Endothelial cell of umbilical vein (primary cell): ENCODE results near the gene FBXO22. TPM values are rescaled to one million over a fixed set of nuclear protein-coding genes. Genes with fewer than 3 reads are reported as not detected.

ENCODE experiments used
- BruUV-seq: library from RNA; stranded (reverse); fragments of 400-500 nt; replicated peaks from 2 replicates; lab custom pipeline; 2021; lab: Mats Ljungman, UMichigan
- CTCF ChIA-PET: fragments of 300-600, 350-600 bp; sonication (Branson Sonifier 250); formaldehyde crosslinking; loops from one replicate; lab custom pipeline; 2021; ENCODE audit warnings: antibody characterized with exemption, inconsistent platforms; lab: Charles Lee
- POLR2A ChIA-PET: fragments of 300-600, 350-600 bp; sonication (Branson Sonifier 250); formaldehyde crosslinking; loops from one replicate; lab custom pipeline; 2021; ENCODE audit warnings: antibody characterized with exemption, inconsistent platforms; lab: Charles Lee
- DNase-seq: peaks from one replicate; pipeline ENCODE4 v3.0.0-alpha.2; 2011; ENCODE audit warnings: low read depth, low spot score
- FAIRE-seq: peaks from 2 replicates; lab custom pipeline; 2011; peaks lifted over from hg19 to GRCh38; lab: Jason Lieb, UNC
- H2AFZ ChIP-seq: 2 replicates; pipeline ENCODE4 v1.6.0; 2012; ENCODE audit warnings: low read depth, low read length, control low read depth, inconsistent platforms
- H3K27ac ChIP-seq: 2 replicates; pipeline ENCODE4 v1.5.1; 2011; ENCODE audit warnings: low read depth, mild to moderate bottlenecking, control low read depth, low read length, moderate library complexity; ENCODE audit not compliant: insufficient read depth
- H3K27me3 ChIP-seq, 2 experiments: 2 replicates each; pipeline versions ENCODE4 v1.6.0 to v1.6.1; 2011; ENCODE audit warnings: low read length in 2 of 2, mixed read lengths in 1 of 2; ENCODE audit not compliant: control insufficient read depth in 2 of 2, insufficient read depth in 2 of 2
- H3K36me3 ChIP-seq, 2 experiments: 2 replicates in 1 of 2; 3 replicates in 1 of 2; pipeline ENCODE4 v1.5.1; 2011; ENCODE audit warnings: low read length in 2 of 2, mild to moderate bottlenecking in 1 of 2, moderate library complexity in 1 of 2; ENCODE audit not compliant: control insufficient read depth in 2 of 2, insufficient read depth in 2 of 2; ENCODE audit errors: extremely low read depth in 1 of 2
- H3K4me1 ChIP-seq: 3 replicates; pipeline ENCODE4 v1.5.1; 2011; ENCODE audit warnings: mild to moderate bottlenecking, low read length; ENCODE audit not compliant: control insufficient read depth, insufficient read depth; ENCODE audit errors: extremely low read depth
- H3K4me2 ChIP-seq: 2 replicates; pipeline ENCODE4 v1.6.1; 2011; ENCODE audit warnings: low read length, control low read depth, mixed read lengths; ENCODE audit not compliant: insufficient read depth
- H3K4me3 ChIP-seq, 3 experiments: fragments of 200-600 bp in 1 of 3; sonication (generic), shearing (Covaris generic) in 1 of 3; replicated peaks in 1 of 3; 2 replicates each; pipeline ENCODE4 v1.5.1; 2011 to 2016; ENCODE audit warnings: control low read depth in 3 of 3, low read length in 3 of 3, mild to moderate bottlenecking in 2 of 3, inconsistent platforms in 1 of 3, low read depth in 1 of 3, moderate library complexity in 1 of 3; ENCODE audit not compliant: insufficient read depth in 1 of 3
- H3K79me2 ChIP-seq: 2 replicates; pipeline ENCODE4 v1.6.0; 2012; ENCODE audit warnings: low read length, inconsistent platforms; ENCODE audit not compliant: control insufficient read depth, insufficient read depth
- H3K9ac ChIP-seq: replicated peaks from 2 replicates; pipeline ENCODE3; 2011; ENCODE audit warnings: low read length, control low read depth; ENCODE audit not compliant: insufficient read depth; ENCODE audit errors: extremely low read depth
- H3K9me1 ChIP-seq: replicated peaks from 3 replicates; pipeline ENCODE4 v1.6.0; 2011; ENCODE audit warnings: mild to moderate bottlenecking, low read length; ENCODE audit not compliant: control insufficient read depth, insufficient read depth; ENCODE audit errors: extremely low read depth
- H3K9me3 ChIP-seq: replicated peaks from 2 replicates; pipeline ENCODE4 v1.5.1; 2012; ENCODE audit warnings: low read length, inconsistent platforms; ENCODE audit not compliant: control insufficient read depth, insufficient read depth
- H4K20me1 ChIP-seq: replicated peaks from 2 replicates; pipeline ENCODE3; 2011; ENCODE audit warnings: mild to moderate bottlenecking, low read length; ENCODE audit not compliant: control insufficient read depth, insufficient read depth; ENCODE audit errors: extremely low read depth
- CTCF ChIP-seq, 2 donors: IDR thresholded peaks; 1 replicate in 1 of 2; 2 replicates in 1 of 2; pipeline ENCODE4 v1.5.1; 2011; ENCODE audit warnings: low read length in 2 of 2, mild to moderate bottlenecking in 2 of 2, moderate library complexity in 2 of 2, control low read depth in 1 of 2, inconsistent platforms in 1 of 2, low read depth in 1 of 2; ENCODE audit not compliant: insufficient read depth in 1 of 2; ENCODE audit errors: extremely low read depth in 1 of 2
- EZH2 ChIP-seq: IDR thresholded peaks from 2 replicates; pipeline ENCODE4 v1.6.1; 2012; ENCODE audit warnings: borderline replicate concordance, low read depth, mild to moderate bottlenecking, moderate library complexity, low read length, inconsistent platforms; ENCODE audit not compliant: severe bottlenecking
- FOS ChIP-seq: IDR thresholded peaks from 2 replicates; pipeline ENCODE4 v1.6.1; 2011; ENCODE audit warnings: mild to moderate bottlenecking, low read length, moderate library complexity, borderline replicate concordance; ENCODE audit not compliant: insufficient read depth
- GATA2 ChIP-seq: IDR thresholded peaks from 2 replicates; pipeline ENCODE4 v1.7.0; 2011; ENCODE audit warnings: low read depth, mild to moderate bottlenecking, moderate library complexity, mixed read lengths, low read length; ENCODE audit not compliant: insufficient read length, insufficient read depth
- JUN ChIP-seq: IDR thresholded peaks from 2 replicates; pipeline ENCODE4 v1.6.1; 2011; ENCODE audit warnings: borderline replicate concordance, low read depth; ENCODE audit not compliant: insufficient read length, insufficient read depth
- MAX ChIP-seq: IDR thresholded peaks from 2 replicates; pipeline ENCODE4 v1.6.1; 2011; ENCODE audit not compliant: insufficient read depth, insufficient read length
- MYC ChIP-seq: IDR thresholded peaks from one replicate; pipeline ENCODE4 v1.6.1; 2011; ENCODE audit warnings: mild to moderate bottlenecking, low read depth, low read length
- POLR2A ChIP-seq: IDR thresholded peaks from 2 replicates; pipeline ENCODE4 v1.6.1; 2012; ENCODE audit warnings: low read depth, mild to moderate bottlenecking, control low read depth, low read length
- POLR2AphosphoS5 ChIP-seq: IDR thresholded peaks from 2 replicates; pipeline ENCODE4 v1.6.1; 2012; ENCODE audit warnings: low read depth, mild to moderate bottlenecking, control low read depth, low read length, moderate library complexity; ENCODE audit not compliant: insufficient read depth
- dilution Hi-C: fragments of 300-500 bp; cut with MboI; formaldehyde crosslinking; loops from one replicate; pipeline ENCODE4 v1.15.0; 2019; ENCODE audit warnings: low sequenced_read_pairs; ENCODE audit not compliant: extremely low pct_ligation_motif_present
- intact Hi-C: fragments of 100-400 bp; cut with micrococcal nuclease; formaldehyde crosslinking; loops from one replicate; pipeline ENCODE4 v1.10.0; 2022
- polyA plus RNA-seq, 4 experiments: library from polyadenylated mRNA; depleted of rRNA in 3 of 4; stranded (reverse) in 3 of 4; unstranded in 1 of 4; fragments of >200 nt; gene quantifications; 2 replicates each; pipeline versions ENCODE4 v1.2.1 to v1.2.3, GENCODE V29; 2011 to 2012; ENCODE audit warnings: missing spikeins in 1 of 4
- total RNA-seq: library from RNA; stranded (reverse); gene quantifications from 2 replicates; pipeline ENCODE4 v1.2.3, GENCODE V29; 2021

FBXO22 gene
- total and polyA plus RNA-seq, 2 donors (not counting 3 experiments of a cell fraction or from before 2014, with no cell fraction given), result 20.8 to 41.6 TPM

GRCh38 chr15:75945953-75946352 lies 42.3 kb downstream of the FBXO22 start:
- FAIRE-seq (no peak), DNase-seq (no peak)
- dilution Hi-C loops (no loop called here), intact Hi-C loops (no loop called here)
- Histone ChIP-seq H3K9ac (no peak overlapping the region), H3K27ac (no peak overlapping the region), H3K9me3 (no peaks in the 10 kb centered on the region), H3K36me3 (no peaks in the 10 kb centered on the region), H3K4me2 (no peak overlapping the region), H3K9me1 (no peaks in the 10 kb centered on the region), H3K27me3 (peaks cover 0 to 2% of the 10 kb centered on the region in 2 experiments), H2AFZ (no peak overlapping the region), H3K79me2 (no peaks in the 10 kb centered on the region), H3K4me3 (no peak overlapping the region), H3K4me1 (no peaks in the 10 kb centered on the region), H4K20me1 (no peaks in the 10 kb centered on the region)
- TF ChIP-seq POLR2A (no peak), MAX (no peak), EZH2 (no peak), MYC (no peak), JUN (no peak)
- ChIA-PET CTCF (interaction anchor here (1.5 kb wide), 1 partner anchor 136 kb away, joined by 5 read pairs; no protein-coding TSS in a partner anchor), POLR2A (no interaction called here)
- BruUV-seq, result no TSS peak

GRCh38 chr15:75947092-75947491 lies 43.4 kb downstream of the FBXO22 start:
- BruUV-seq, result no TSS peak
- Histone ChIP-seq H3K27ac (no peak overlapping the region), H3K4me3 (no peak overlapping the region), H3K36me3 (no peaks in the 10 kb centered on the region), H3K9me3 (no peaks in the 10 kb centered on the region), H3K9ac (no peak overlapping the region), H3K27me3 (peaks cover 0 to 2% of the 10 kb centered on the region in 2 experiments), H2AFZ (no peak overlapping the region), H3K4me1 (no peaks in the 10 kb centered on the region), H3K79me2 (no peaks in the 10 kb centered on the region), H3K4me2 (no peak overlapping the region), H3K9me1 (no peaks in the 10 kb centered on the region), H4K20me1 (no peaks in the 10 kb centered on the region)
- DNase-seq (no peak), FAIRE-seq (no peak)
- CTCF ChIA-PET, result no interaction called here
- POLR2A ChIA-PET, result no interaction called here
- dilution Hi-C loops, result no loop called here
- TF ChIP-seq JUN (no peak), EZH2 (no peak), MYC (no peak), POLR2AphosphoS5 (no peak), GATA2 (no peak), POLR2A (no peak), FOS (no peak), CTCF (IDR thresholded peaks at IDR 0.05; ENCODE audit: extremely low read depth in 1 of 2, insufficient read depth in 1 of 2, low read depth in 1 of 2, low read length in 2 of 2) (no peak)
- intact Hi-C loops, result no loop called here
